PC-9 (cell line): ENCODE results near the gene PPP2R2C.

Experiments
- CTCF ChIP-seq: fragments of 200-600 bp; sonication (generic); conservative IDR thresholded peaks from 2 replicates; pipeline ENCODE4 v1.6.1; 2017; ENCODE audit warnings: mixed run types, antibody characterized with exemption, mild to moderate bottlenecking, moderate library complexity
- EZH2 ChIP-seq: fragments of 200-600 bp; sonication (generic); IDR thresholded peaks from 2 replicates; pipeline ENCODE4 v1.8.0; 2017; ENCODE audit warnings: antibody characterized with exemption, low read depth

- TF ChIP-seq CTCF: no peak
- no peak for TF ChIP-seq EZH2
Measured at GRCh38 chr4:6447672-6448171, 24.7 kb downstream of the PPP2R2C start.
